ENCODE results near the gene SLC7A6.
A peak's percentile ranks its signal among the peaks of the same experiment; 100 is the strongest.
"Not testable (repeated sequence)": the region's sequence is repeated elsewhere in the genome, so short reads cannot be mapped to it uniquely, and the experiment has no call there.

Gene SLC7A6

GRCh38 chr16:68284847-68285246 lies 20.5 kb downstream of the SLC7A6 start:
- H3K4me1 ChIP-seq: peaks cover 92 to 100% (median 97%) of the 10 kb centered on the region in 10 experiments
- peaks cover 0 to 99% (median under 1%) of the 10 kb centered on the region in 11 experiments; a peak in 14 of 22 replicates for H4K20me1 ChIP-seq
- peak overlapping the region; percentile 75 to 97 (median 91) for H3K4me2 ChIP-seq
- peak overlapping the region; percentile 46 to 67 (median 60); a peak in 20 of 22 replicates for H3K9ac ChIP-seq
- H3K9me3 ChIP-seq (replicated peaks in 1 of 11): no peaks in the 10 kb centered on the region
- H3K27ac ChIP-seq: peak overlapping the region; percentile 31 to 83 (median 79); a peak in 21 of 22 replicates
- H3K36me3 ChIP-seq: peaks cover 0 to 66% (median 52%) of the 10 kb centered on the region in 11 experiments; a peak in 20 of 22 replicates
- TF ChIP-seq Cebpa-rat (IDR thresholded peaks at IDR 0.05): no peak
- peak overlapping the region in 9 of 10 experiments; percentile 3 to 56 (median 41); a peak in 14 of 20 replicates for H3K4me3 ChIP-seq
- no peaks in the 10 kb centered on the region for H3K27me3 ChIP-seq

- no peaks in the 10 kb centered on the region for H3K9me3 ChIP-seq (replicated peaks in 1 of 11)
- H4K20me1 ChIP-seq: peaks cover 0 to 99% (median 6%) of the 10 kb centered on the region in 11 experiments; a peak in 16 of 22 replicates
- H3K36me3 ChIP-seq: peaks cover 6 to 66% (median 51%) of the 10 kb centered on the region in 11 experiments
- peak overlapping the region; percentile 46 to 67 (median 60); a peak in 18 of 22 replicates for H3K9ac ChIP-seq
- no peak for TF ChIP-seq Cebpa-rat (IDR thresholded peaks at IDR 0.05)
- peak overlapping the region; percentile 75 to 97 (median 91) for H3K4me2 ChIP-seq
- peaks cover 99 to 100% (median 100%) of the 10 kb centered on the region in 10 experiments for H3K4me1 ChIP-seq
- peak overlapping the region; percentile 3 to 56 (median 36); a peak in 15 of 20 replicates for H3K4me3 ChIP-seq
- H3K27ac ChIP-seq: peak overlapping the region; percentile 31 to 83 (median 79); a peak in 20 of 22 replicates
- H3K27me3 ChIP-seq: no peaks in the 10 kb centered on the region
Measured at GRCh38 chr16:68285683-68286082, 21.4 kb downstream of the SLC7A6 start.

GRCh38 chr16:68286153-68287074 lies 22.1 kb downstream of the SLC7A6 start:
- no peak for TF ChIP-seq Cebpa-rat (IDR thresholded peaks at IDR 0.05)
- H3K4me1 ChIP-seq: peaks cover 95 to 100% (median 99%) of the 10 kb centered on the region in 10 experiments
- peak overlapping the region in 9 of 11 experiments; percentile 46 to 67 (median 61); a peak in 16 of 22 replicates for H3K9ac ChIP-seq
- peak overlapping the region; percentile 75 to 97 (median 91) for H3K4me2 ChIP-seq
- peaks cover 0 to 99% (median 6%) of the 10 kb centered on the region in 11 experiments; a peak in 16 of 22 replicates for H4K20me1 ChIP-seq
- H3K9me3 ChIP-seq (replicated peaks in 1 of 11): no peaks in the 10 kb centered on the region
- H3K36me3 ChIP-seq: peaks cover 13 to 66% (median 51%) of the 10 kb centered on the region in 11 experiments
- no peaks in the 10 kb centered on the region for H3K27me3 ChIP-seq
- peak overlapping the region in 10 of 11 experiments; percentile 21 to 83 (median 80); a peak in 20 of 22 replicates for H3K27ac ChIP-seq
- peak overlapping the region in 8 of 10 experiments; percentile 2 to 56 (median 32); a peak in 14 of 20 replicates for H3K4me3 ChIP-seq

GRCh38 chr16:68287276-68288251 lies 23.2 kb downstream of the SLC7A6 start:
- H3K36me3 ChIP-seq: peaks cover 24 to 66% (median 51%) of the 10 kb centered on the region in 11 experiments
- no peaks in the 10 kb centered on the region for H3K27me3 ChIP-seq
- no peak for TF ChIP-seq Cebpa-rat (IDR thresholded peaks at IDR 0.05)
- H3K9ac ChIP-seq: peak overlapping the region in 4 of 11 experiments; percentile 1 to 40 (median 18); a peak in 1 of 22 replicates
- peaks cover 84 to 94% (median 87%) of the 10 kb centered on the region in 10 experiments for H3K4me1 ChIP-seq
- H3K9me3 ChIP-seq (replicated peaks in 1 of 11): no peaks in the 10 kb centered on the region
- peak overlapping the region in 2 of 10 experiments; percentile 48 to 56; a peak in 3 of 20 replicates for H3K4me3 ChIP-seq
- H4K20me1 ChIP-seq: peaks cover 0 to 99% (median 12%) of the 10 kb centered on the region in 11 experiments; a peak in 16 of 22 replicates
- peak overlapping the region; percentile 75 to 97 (median 91) for H3K4me2 ChIP-seq
- H3K27ac ChIP-seq: peak overlapping the region in 10 of 11 experiments; percentile 7 to 83 (median 42); a peak in 16 of 22 replicates

- peaks cover 0 to 96% (median 13%) of the 10 kb centered on the region in 11 experiments; a peak in 17 of 22 replicates for H4K20me1 ChIP-seq
- H3K27me3 ChIP-seq: no peaks in the 10 kb centered on the region
- H3K4me1 ChIP-seq: peaks cover 77 to 87% (median 80%) of the 10 kb centered on the region in 10 experiments
- peak overlapping the region; percentile 75 to 97 (median 91) for H3K4me2 ChIP-seq
- peak overlapping the region in 10 of 11 experiments; percentile 7 to 83 (median 42); a peak in 13 of 22 replicates for H3K27ac ChIP-seq
- H3K36me3 ChIP-seq: peaks cover 31 to 66% (median 53%) of the 10 kb centered on the region in 11 experiments
- H3K4me3 ChIP-seq: no peak overlapping the region
- no peak for TF ChIP-seq Cebpa-rat (IDR thresholded peaks at IDR 0.05)
- 0 out of 22 replicates have a peak overlapping the region, but pooled peaks of 3 of the 11 experiments have one; percentile 10 to 27 (median 13) for H3K9ac ChIP-seq
- H3K9me3 ChIP-seq (replicated peaks in 1 of 11): no peaks in the 10 kb centered on the region
Measured at GRCh38 chr16:68288252-68288650, 23.9 kb downstream of the SLC7A6 start.

- not testable (repeated sequence) for H3K9me3 ChIP-seq (replicated peaks in 1 of 11); H3K4me3 ChIP-seq; H3K27me3 ChIP-seq
- Histone ChIP-seq H4K20me1 (peaks cover 0 to 96% (median 19%) of the 10 kb centered on the region in 11 experiments; a peak in 17 of 22 replicates), H3K27ac (peak overlapping the region in 7 of 11 experiments; percentile 9 to 79 (median 53); a peak in 8 of 22 replicates), H3K4me1 (peaks cover 71 to 82% (median 75%) of the 10 kb centered on the region in 10 experiments), H3K4me2 (peak overlapping the region; percentile 75 to 97 (median 91)), H3K9ac (peak overlapping the region in 4 of 11 experiments; percentile 37 to 44 (median 42); a peak in 4 of 22 replicates), H3K36me3 (peaks cover 37 to 72% (median 58%) of the 10 kb centered on the region in 11 experiments)
Measured at GRCh38 chr16:68288796-68289195, 24.5 kb downstream of the SLC7A6 start.

GRCh38 chr16:68289202-68289601 lies 24.9 kb downstream of the SLC7A6 start:
- no peak for TF ChIP-seq Cebpa-rat (IDR thresholded peaks at IDR 0.05)
- Histone ChIP-seq H4K20me1 (peaks cover 0 to 96% (median 21%) of the 10 kb centered on the region in 11 experiments; a peak in 17 of 22 replicates), H3K27me3 (no peaks in the 10 kb centered on the region), H3K9me3 (replicated peaks in 1 of 11) (no peaks in the 10 kb centered on the region), H3K27ac (peak overlapping the region in 9 of 11 experiments; percentile 9 to 71 (median 45); a peak in 15 of 22 replicates), H3K36me3 (peaks cover 41 to 76% (median 62%) of the 10 kb centered on the region in 11 experiments), H3K9ac (peak overlapping the region in 10 of 11 experiments; percentile 11 to 54 (median 40); a peak in 14 of 22 replicates), H3K4me3 (no peak overlapping the region), H3K4me2 (peak overlapping the region; percentile 75 to 97 (median 91)), H3K4me1 (peaks cover 67 to 78% (median 71%) of the 10 kb centered on the region in 10 experiments)
